Kidney tubule cell (primary cell): ENCODE data around the gene POU5F2.

ENCODE experiments used
- DNase-seq: peaks from one replicate; pipeline ENCODE4 v3.0.0-alpha.2; 2018; ENCODE audit warnings: low spot score

POU5F2 gene, protein sequence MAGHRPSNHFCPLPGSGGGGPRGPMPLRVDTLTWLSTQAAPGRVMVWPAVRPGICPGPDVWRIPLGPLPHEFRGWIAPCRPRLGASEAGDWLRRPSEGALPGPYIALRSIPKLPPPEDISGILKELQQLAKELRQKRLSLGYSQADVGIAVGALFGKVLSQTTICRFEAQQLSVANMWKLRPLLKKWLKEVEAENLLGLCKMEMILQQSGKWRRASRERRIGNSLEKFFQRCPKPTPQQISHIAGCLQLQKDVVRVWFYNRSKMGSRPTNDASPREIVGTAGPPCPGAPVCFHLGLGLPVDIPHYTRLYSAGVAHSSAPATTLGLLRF

DNA sequence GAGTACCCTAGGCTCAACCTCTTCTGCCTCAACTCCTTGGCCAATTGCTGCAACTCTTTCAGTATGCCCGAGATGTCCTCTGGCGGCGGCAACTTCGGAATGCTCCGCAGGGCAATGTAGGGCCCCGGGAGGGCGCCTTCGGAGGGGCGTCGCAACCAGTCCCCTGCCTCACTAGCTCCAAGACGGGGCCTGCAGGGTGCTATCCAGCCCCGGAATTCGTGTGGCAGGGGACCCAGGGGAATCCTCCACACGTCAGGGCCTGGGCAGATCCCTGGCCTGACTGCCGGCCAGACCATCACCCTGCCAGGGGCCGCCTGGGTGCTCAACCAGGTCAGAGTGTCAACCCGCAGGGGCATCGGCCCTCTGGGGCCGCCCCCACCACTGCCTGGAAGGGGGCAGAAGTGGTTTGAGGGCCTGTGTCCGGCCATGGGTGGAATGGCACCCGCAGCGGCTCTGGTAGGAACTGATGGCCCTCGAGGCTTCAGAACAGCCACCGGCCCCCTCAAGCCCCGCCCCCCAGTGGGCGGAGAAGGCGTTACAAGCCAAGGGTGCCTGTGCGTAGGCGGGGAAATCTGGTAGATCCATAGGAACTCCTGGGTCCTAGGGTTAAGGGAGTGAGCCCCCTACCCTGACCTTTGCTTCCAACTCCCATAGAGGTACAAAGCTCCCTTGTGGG is at the start of gene POU5F2:
Gene POU5F2 (minus strand): TSS at position 465 of the 676 bp plus-strand sequence. CDS start 37 bp downstream, at position 428.
- DNase-seq: no peak

DNA sequence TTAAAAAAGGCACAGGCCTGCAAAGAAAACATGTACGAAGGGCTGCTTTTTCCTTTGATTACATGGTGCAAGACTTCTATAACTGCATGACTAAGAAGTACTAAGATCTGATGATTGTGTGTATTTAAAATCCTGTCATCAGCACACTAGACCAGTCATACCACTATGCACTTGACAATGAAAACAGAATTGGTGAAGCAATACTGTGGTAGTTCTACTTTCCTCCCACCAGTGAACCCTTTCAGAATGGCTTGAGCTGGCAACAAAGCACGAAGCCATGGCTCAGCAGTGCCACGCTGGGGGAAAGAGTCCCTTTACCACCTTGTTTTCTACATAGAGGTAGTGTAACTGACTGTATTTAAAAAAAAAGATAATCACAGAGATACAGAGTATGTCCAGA is 49.0 kb upstream of the POU5F2 start:
- peak; percentile 17 for DNase-seq

DNA sequence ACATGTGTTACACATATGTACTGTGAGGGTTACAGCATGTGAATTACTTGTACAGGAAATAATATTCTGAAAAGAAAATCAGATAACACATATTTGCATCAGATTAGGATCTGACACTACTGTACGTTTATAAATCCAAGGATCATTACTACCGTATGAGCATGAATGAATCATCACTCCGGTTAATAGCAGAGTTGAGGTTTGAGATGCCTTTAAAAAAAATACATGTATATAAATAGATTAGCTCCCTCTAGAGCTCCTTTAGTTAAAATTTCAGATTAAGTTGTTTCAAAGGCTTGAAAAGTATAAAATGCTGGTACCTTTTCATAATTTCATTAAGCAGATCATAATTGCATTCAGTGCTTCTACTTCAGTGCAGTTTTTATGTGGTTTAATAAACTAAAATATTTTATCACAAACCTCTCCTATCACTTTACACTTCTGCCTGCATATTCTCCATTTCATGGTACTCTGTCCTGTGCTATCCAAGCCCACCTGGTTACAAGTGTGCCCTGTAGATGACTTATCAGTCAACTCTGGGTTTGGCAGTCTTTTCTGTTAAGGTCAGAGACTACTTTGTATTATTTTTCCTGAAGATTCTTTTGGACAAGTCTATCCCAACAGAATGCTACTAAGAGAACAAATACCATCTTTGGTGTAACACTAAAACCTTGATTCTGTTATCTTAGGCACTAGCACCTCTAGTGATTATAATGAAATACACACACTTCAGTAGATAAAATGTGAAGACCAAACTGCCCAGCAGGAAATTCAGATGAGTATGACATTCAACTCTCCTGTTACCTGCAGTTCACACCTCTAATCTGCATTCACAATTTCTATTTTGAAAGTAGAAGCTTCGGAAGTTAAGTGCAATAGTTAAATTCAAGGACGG is 48.0 kb upstream of the POU5F2 start:
- peak; percentile 44 for DNase-seq

DNA sequence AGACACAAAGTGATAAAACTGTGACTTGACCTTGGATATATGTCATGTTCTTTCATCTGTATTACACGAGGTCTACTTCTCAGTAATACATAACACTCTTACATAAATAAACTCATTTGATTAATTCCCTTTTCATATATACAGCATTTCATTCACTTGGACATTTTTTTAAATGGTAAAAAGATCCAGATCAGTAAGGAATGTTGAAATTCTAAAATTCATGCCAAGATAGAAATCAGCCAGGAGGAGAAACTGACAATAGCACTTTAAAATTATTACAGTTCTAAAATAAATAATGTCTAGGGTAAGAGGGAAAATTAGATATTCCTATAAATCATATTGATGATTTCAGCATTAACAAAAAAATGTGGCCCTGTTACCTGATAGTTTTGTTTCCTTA is 46.2 kb upstream of the POU5F2 start:
- no peak for DNase-seq

DNA sequence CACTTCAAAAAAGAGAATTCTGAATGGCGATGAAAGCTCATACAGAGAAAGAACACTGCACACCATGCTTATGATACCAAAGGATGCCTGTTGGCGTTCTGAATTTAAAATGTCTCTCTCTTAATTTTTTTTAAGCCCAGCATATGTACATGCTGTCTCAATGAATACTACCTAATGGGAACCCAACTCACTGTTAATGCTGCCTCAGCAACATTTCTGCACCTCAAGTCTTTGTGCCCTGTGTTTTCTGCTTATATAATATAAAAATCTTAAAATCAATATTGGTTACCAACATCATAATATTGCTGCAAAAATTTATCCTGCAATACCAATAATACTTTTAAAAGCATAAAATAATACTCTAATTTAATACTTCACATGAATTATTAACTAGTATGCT is 44.1 kb upstream of the POU5F2 start:
- no peak for DNase-seq

DNA sequence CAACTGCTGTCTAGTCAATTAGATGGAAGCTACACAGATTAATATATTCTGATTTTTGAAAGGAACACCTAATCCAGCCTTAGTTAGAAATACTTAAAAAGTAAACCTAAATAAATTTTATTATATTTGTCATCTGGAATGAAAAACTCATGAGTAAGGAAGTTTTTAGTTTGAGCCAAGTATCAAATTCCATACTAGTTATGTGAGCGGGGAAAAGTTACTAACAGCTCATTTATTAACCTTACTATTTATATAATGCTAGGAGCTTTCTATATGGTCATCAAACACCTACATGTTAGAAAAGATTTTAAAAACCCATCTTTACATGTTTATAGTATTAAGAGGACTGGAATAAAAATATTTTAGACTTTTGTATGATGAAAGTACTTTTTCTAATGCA is 41.6 kb upstream of the POU5F2 start:
- peak; percentile 19 for DNase-seq

DNA sequence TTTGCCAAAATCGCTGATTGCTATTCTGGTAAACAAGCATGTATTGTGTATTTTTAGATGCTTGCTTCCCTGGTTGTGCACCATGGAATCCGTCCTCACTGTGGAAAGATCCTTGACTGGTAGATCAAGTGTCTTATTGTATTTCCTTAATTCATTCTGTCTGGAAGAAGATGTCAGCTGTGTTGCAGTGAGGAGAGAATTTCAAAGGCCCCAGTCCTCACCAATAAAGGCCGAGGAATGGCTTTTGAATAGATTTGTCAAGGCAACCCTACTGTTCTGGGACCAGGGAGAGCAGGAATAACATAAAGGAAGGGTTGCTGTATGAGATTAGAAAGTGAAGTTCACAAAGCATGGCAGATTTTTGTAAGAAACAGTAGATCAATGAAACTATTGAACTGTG is 36.2 kb upstream of the POU5F2 start:
- no peak for DNase-seq

DNA sequence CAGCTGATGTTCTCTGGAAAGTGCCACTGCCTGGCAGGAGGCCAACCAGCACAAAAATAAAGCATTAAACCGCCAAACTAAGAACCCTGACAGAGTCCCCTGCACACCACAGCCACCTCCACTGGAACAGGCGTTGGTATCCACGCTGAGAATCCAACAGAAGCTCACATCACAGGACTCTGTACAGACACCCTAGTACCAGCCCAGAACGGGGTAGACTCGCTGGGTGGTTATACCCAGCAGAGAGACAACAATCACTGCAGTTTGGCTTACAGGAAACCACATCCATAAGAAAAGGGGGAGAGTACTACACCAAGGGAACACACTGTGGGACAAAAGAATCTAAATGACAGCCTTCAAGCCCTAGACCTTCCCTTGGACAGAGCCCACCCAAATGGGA is 15.0 kb upstream of the POU5F2 start:
- no peak for DNase-seq

DNA sequence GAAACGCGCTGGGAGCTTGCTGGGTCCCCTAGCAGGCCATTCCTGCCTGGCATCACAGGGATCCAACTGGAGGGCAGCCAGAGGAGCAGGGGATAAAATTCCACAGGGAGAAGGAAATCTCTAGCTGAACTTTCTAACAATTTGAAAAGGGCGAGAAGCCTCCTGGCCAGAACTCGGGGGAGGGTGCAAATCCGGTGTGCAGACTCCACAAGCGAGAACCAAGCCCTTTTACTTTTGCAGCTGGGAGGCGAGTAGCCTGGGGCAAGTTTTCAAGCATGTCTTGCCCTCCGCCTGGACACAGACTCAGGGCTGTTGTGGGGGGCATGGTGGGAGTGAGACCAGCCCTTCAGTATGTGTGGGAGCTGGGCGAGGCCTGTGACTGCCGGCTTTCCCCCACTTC is 14.3 kb upstream of the POU5F2 start:
- DNase-seq: no peak

DNA sequence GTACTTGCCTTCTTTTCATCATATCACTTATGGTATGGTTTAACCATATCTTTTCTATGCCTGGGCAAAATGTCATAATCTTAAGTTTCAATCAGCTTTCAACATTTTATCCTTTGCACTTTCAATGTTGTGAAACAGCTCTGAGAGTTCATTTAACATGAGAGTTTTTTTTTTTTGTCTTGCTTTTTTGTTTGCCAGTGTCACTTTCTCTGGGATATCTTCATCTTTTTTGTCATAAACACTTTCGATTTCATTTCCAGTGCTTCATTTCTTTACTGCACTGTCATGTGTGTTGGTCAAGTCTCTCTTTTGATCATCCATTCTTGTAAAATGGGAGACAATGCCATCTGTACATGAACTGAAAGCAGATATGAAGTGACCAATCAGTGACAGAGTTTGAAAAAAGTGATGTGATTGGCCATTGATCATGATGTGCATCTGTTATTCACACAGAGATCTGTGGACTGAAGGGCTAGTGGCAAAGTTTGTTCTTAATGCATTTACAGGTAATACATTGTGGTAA is 7.5 kb upstream of the POU5F2 start:
- no peak for DNase-seq

DNA sequence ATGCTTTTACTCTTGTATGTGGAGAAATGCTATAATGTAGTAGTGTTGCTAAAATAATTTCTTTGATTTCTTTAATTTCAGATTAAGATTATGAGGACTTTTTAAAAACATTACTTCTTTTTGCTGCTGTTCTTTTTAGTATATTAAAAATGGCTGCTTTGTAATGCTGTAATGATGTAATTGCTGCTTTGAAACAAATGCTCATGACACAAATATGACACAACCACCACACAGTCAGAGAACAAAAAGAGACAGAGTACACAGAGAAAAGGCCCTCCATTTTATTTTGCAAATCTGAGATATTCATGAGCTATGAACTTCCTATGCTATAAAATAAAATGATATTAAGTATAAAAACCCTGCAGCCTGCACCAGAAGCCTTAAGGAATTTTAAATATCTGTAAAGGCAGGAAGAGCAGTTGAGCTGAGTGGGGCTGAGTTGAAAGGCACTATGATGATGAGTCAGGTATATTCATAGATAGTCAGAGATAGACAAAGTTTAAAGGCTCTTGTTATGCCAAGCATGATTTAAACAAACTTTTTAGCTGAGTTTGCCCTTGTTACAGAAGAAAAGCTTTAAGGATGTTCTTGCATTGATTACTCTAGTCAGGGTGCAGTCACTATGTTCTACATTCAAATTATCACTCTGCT is 5.1 kb upstream of the POU5F2 start:
- peak; percentile 40 for DNase-seq

DNA sequence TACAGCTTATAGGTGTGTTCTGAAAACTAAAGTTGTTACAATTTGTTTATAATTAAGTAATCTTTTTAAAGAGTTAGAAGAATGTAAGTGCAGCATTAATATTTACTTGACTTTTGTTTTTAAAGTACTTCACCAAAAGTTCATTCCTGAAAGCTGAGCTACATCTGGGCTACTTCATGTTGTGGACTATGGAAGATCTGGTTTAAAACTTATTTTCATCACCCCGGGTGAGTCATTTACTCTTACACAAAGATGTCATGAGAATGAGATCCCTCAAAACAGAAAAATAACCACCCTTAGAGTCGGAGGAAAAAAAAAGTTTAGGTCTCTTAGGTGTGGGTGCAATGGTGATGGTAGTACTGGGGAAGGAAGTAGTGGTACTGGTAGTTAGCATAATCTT is 5.1 kb downstream of the POU5F2 start:
- DNase-seq: no peak

DNA sequence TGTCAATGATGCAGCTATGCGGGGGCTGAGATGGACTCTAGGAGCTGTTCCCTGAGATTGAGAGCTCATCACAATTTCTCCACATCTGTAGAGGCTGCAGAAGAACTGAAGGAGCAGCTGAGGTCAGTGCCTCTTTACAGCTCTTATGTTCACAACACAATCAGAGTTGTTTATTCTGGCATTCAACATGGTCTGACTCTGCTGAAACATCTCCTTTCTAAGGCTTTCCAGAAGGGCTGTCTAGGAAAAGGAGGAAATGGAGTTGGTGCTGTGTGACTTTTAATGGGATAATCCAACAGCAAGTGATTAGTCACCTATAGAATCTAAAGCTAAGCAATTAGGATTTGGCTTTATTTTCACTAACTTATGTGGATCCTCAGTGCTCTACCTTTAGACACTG is 6.0 kb downstream of the POU5F2 start:
- no peak for DNase-seq

DNA sequence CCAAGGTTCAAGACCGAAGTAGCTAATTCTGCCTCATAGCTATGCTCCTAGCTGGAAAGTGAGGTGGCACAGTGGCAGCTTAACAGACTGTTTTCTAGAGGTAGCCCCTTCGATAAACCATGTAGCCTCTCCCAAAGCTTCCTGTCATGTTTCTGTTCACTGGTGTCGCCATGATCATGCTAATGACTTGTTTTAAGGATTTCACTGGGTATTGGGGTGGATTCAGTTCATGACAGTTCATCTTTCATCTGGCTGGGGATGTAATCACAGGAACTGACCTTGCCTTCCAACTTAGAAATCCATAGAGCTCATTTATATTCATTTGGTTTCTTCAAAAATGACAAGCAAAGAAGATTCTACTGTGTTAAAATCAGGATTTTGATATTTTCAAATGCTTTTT is 9.4 kb downstream of the POU5F2 start:
- DNase-seq: no peak

DNA sequence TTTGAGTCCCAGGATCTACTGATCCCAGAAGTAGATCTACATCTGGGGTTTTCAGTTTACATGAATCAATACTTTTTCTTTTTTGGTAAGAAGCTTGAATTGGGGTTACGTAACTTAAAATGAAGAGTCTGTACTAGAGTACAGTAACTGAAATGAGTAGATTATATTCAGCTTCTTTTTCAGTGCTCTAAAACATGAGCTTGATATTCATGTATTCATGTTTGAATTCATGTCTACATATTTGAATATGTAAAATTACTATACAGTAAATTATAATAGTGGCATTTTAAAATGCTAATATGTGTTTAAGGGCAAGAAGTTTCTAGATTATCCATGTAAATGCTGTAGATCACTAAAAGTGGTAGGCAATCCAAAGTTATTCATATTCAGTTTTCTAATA is 14.8 kb downstream of the POU5F2 start:
- DNase-seq: no peak

DNA sequence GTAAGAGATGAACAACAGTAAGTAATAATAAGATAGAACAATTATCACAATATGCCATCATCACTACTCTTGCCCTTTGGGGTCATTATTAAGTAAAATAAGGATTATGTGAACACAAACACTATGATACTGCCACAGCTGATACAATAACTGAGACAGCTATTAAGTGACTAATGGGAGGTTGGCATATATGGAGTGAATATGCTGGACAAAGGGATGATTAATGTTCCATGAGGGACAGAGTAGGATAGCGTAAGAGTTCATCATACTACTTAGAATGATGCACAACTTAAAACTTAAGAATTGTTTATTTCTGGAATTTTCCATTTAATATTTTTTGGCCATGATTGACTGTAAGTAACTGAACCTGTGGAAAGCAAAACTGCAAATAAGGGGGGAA is 16.6 kb downstream of the POU5F2 start:
- DNase-seq: no peak

DNA sequence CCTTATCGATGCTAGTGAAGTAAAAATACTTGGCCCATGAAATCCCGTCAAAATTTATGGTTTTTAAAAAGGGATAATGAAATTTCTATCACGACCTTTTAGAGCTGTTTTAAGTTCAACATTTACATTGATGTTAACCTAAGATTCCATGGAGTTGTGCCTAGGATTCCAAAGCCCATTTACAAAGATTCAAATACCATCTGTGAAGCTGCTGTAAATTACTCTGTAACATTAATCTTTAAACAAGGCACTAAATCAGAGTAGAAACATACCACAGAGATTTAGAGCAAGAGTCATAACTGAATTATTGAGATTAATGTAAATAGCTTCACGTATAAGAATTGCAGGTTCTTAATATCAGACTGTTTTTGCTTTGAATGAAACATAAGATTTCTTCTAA is 17.7 kb downstream of the POU5F2 start:
- no peak for DNase-seq

DNA sequence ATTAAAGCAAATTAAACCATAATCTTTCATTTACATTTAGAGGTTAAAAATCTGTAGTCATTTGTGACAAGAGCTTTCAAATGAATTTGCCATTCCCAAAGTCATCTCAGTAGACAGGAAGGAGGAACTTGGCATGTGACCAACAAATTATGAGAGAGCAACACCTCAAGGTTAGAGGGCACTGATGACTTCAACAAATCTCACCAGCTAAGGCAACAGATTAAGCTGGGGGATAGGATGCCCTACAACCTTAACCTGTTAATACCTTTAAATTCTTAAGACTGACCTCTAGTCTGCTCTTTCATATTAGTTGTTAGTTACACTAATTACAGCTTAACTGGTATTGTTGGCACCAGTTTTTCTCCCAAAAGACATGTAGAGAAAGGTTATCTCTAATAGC is 18.4 kb downstream of the POU5F2 start:
- peak; percentile 64 for DNase-seq

DNA sequence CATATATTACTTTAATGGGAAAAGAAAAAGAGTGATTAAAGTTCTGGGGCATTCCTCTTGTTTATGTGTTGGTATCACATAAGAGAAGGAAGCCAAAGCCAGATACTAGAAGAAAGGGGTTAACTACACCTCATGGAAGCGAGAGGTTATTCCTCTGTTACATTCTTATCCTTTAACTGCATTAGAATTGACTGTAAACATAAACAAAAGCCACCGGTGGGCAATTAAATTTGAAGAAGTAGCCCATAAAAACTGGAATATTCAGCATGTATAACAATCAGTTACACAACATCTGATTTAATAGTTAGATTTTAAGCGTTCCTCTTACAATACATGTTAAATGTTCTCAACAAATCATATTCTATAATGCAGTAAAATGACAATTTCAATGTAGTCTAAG is 18.8 kb downstream of the POU5F2 start:
- no peak for DNase-seq

DNA sequence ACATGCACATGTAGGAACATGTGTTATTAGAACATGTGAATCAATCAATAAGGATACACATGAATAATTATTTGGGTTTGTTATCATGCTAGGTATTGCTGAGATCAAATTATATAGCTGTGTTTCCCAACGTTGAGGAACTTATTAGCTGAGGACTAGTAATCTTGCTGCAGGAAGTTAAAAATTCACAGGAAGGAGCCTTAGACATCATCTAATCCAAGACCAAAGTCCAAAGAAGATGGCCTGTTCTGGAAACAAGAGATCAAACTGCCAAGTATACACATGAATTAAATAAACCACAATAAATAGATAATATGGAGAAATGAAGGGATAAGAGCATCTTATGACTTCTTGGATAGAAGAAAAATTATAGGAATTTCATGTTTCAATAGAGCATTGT is 19.9 kb downstream of the POU5F2 start:
- DNase-seq: no peak

DNA sequence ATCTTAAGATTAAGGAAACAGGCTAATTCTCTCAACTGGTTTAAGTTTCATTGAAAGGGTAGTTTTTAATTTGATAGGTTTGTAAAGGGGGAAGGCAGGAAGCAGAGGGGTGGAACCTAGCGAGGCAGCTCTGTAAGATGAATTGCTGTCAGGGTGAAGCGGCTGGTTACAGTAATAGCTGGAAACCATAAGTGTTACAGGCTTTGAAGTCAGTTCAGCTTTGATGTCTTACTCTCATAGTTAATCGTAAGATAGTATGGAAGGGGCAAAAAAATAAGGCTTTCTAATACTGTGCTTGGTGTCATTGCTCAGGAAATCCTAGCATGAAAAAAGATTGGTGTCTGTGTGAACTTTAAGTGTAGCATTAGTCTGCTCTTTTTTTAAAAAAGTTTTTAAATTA is 20.3 kb downstream of the POU5F2 start:
- DNase-seq: no peak

DNA sequence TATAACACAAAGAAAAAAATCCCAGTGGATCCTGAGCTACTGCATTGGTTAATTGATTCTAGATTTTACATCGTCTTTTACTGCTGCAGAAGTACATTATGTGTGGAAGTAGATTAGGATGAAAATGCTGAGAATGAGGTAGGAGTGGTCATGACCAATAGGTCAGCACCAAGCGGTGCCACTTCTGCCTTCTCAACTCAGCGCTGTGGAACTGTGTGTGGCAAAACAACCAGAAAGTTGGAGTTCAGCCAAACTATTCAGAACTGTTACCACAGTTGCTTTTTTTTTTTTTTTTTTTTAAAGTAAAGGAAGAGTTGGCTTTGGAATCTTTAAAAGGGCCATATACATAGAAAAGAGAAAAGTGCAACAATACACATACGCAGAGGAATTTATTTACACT is 24.2 kb downstream of the POU5F2 start:
- DNase-seq: peak; percentile 77
